TTC549 (cell line): Measurements from ENCODE around the gene ITGBL1.

ENCODE experiments used
- FAIRE-seq: peaks from 2 replicates; lab custom pipeline; 2012; peaks lifted over from hg19 to GRCh38; lab: Jason Lieb, UNC

The ITGBL1 gene

DNA sequence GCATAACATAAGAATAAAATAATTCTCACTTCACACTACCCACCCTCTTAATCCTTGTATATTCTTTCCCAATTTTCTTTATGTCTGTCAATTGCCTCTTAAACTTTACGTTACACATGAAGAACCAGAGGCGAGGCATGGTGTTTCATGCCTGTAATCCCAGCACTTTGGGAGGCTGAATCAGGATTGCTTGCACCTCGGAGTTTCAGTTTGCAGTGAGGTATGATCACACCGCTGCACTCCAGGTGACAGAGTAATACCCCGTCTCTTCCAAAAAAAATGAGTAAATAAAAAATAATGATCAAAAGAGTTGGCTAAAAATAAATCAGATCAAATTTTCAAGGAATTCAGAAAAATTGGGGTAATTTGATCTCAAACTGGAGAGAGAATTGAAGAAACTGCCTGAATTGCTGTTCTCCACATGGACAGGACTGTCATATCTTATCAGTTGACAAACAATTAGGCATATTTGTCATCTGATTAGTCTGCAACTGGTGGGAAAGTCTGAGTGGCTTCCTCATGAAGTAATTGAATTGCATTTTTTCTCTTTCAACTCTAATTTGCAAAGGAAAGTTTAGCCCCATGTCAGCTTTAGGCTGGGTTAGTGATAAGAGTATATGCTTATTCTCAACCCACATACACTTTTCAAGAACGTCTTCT, 302.9 kb downstream of the ITGBL1 start:
- FAIRE-seq, result no peak

DNA sequence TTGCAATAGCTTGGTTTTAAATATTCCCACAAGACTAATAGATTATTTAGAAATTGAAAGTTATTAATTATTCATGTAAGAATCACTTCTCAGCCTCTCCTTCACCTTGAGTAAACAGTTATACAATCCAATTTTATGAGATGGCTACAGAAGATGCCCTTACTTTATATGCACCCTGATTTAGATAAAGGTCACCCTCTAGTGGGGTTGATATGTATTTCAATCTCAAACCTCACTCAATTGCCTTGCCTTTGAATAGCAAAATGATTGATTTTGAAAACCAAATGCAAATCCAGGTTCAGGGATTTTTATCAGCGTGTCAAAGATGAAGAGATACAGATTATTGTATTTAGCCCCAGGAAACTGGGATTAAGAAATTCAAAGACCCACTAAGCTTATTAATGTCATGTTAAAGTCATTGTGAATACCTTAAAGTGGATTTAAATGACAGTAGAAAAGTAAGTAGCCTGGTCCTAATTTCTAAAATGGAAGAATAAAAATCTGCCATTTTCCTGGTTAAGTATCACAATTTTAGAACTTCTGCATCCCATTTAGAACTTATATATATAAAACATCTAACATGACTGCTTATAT, 305.1 kb downstream of the ITGBL1 start:
- FAIRE-seq, result no peak

DNA sequence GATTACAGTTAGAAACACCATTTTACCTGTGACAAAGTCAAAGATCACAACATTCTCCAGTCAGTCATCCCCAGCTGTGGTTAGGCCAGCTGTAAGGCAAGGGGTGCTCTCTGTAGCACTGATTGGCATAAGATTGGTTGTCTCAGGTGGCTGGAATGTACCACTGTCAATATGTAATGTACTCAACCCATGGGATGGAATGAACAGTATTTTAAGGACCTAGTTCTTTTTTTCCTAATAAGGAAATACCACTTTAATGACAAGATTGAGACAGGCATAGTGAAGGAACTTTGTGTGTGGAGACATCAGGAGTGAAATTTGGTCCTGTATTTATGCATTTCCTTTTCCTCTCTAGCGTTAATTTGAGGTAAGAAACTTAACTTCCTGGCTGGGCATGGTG, 310.7 kb downstream of the ITGBL1 start:
- no peak for FAIRE-seq
